Osteocyte (in vitro differentiated cells): ENCODE results near the gene RDH13. TPM values are rescaled to one million over a fixed set of nuclear protein-coding genes. Genes with fewer than 3 reads are reported as not detected.
A peak's percentile ranks its signal among the peaks of the same experiment; 100 is the strongest.

Source experiments
- DNase-seq: peaks from one replicate; pipeline ENCODE4 v3.0.0; 2021; ENCODE audit warnings: mixed read lengths; ENCODE audit not compliant: unreplicated experiment; ENCODE audit errors: extremely low spot score
- H3K27ac Mint-ChIP-seq: one replicate; pipeline ENCODE4 v1.8.0; 2021; ENCODE audit warnings: mild to moderate bottlenecking, mixed read lengths; ENCODE audit not compliant: unreplicated experiment
- H3K27me3 Mint-ChIP-seq: one replicate; pipeline ENCODE4 v1.8.0; 2021; ENCODE audit warnings: mixed read lengths; ENCODE audit not compliant: unreplicated experiment
- H3K36me3 Mint-ChIP-seq: one replicate; pipeline ENCODE4 v1.8.0; 2021; ENCODE audit warnings: mixed read lengths; ENCODE audit not compliant: unreplicated experiment
- H3K4me1 Mint-ChIP-seq: one replicate; pipeline ENCODE4 v1.8.0; 2021; ENCODE audit warnings: mixed read lengths; ENCODE audit not compliant: unreplicated experiment
- H3K4me3 Mint-ChIP-seq: one replicate; pipeline ENCODE4 v1.8.0; 2021; ENCODE audit warnings: mild to moderate bottlenecking, moderate library complexity, mixed read lengths; ENCODE audit not compliant: unreplicated experiment
- H3K9me3 Mint-ChIP-seq: one replicate; pipeline ENCODE4 v1.8.0; 2021; ENCODE audit warnings: mixed read lengths; ENCODE audit not compliant: unreplicated experiment
- CTCF ChIP-seq: fragments of 200-600 bp; sonication (generic); IDR thresholded peaks from 2 replicates; pipeline ENCODE4 v1.5.0; 2021; ENCODE audit warnings: antibody characterized with exemption, mild to moderate bottlenecking, moderate library complexity
- total RNA-seq: library from RNA; stranded (reverse); gene quantifications from 2 replicates; pipeline ENCODE4 v1.2.1, GENCODE V29; 2021

Gene RDH13
- total RNA-seq, 1 donor from 2014 or later: 15.1 TPM

- no peaks in the 10 kb centered on the region for H3K9me3 Mint-ChIP-seq
- DNase-seq: peak; percentile 95
- H3K4me3 Mint-ChIP-seq: peak overlapping the region; percentile 86
- TF ChIP-seq CTCF: no peak
- H3K27me3 Mint-ChIP-seq: peaks cover 31% of the 10 kb centered on the region
- H3K27ac Mint-ChIP-seq: peak overlapping the region; percentile 81
- peaks cover 7% of the 10 kb centered on the region for H3K36me3 Mint-ChIP-seq
- peaks cover 32% of the 10 kb centered on the region for H3K4me1 Mint-ChIP-seq
Observed at GRCh38 chr19:55086730-55087541, 24.0 kb upstream of the RDH13 start.

- Mint-ChIP-seq H3K27me3 (peaks cover 33% of the 10 kb centered on the region), H3K4me3 (peak overlapping the region; percentile 10), H3K4me1 (peaks cover 36% of the 10 kb centered on the region), H3K36me3 (peaks cover 7% of the 10 kb centered on the region), H3K27ac (no peak overlapping the region), H3K9me3 (no peaks in the 10 kb centered on the region)
- no peak for DNase-seq
- no peak for TF ChIP-seq CTCF
Observed at GRCh38 chr19:55085923-55086715, 23.2 kb upstream of the RDH13 start.

- no peak for TF ChIP-seq CTCF
- Mint-ChIP-seq H3K4me3 (no peak overlapping the region), H3K27me3 (peaks cover 49% of the 10 kb centered on the region), H3K36me3 (peaks cover under 1% of the 10 kb centered on the region), H3K9me3 (no peaks in the 10 kb centered on the region), H3K4me1 (peaks cover 44% of the 10 kb centered on the region), H3K27ac (no peak overlapping the region)
- no peak for DNase-seq
Observed at GRCh38 chr19:55084416-55084815, 21.5 kb upstream of the RDH13 start.

GRCh38 chr19:55083004-55083850 is 20.3 kb upstream of the RDH13 start:
- H3K36me3 Mint-ChIP-seq: no peaks in the 10 kb centered on the region

More at GRCh38 chr19:55083004-55083850, 20.3 kb upstream of the RDH13 start:
- peaks cover 34% of the 10 kb centered on the region for H3K4me1 Mint-ChIP-seq
- no peak overlapping the region for H3K27ac Mint-ChIP-seq
- H3K9me3 Mint-ChIP-seq: no peaks in the 10 kb centered on the region
- TF ChIP-seq CTCF: no peak
- H3K27me3 Mint-ChIP-seq: peaks cover 56% of the 10 kb centered on the region
- H3K4me3 Mint-ChIP-seq: no peak overlapping the region
- DNase-seq: no peak
